ENCODE measurements around the gene PPP2R3B.

GRCh38 chrX:387729-388128 lies 1.0 kb upstream of the PPP2R3B start:
- no peak for TF ChIP-seq TAF1 (IDR thresholded peaks at IDR 0.05; ENCODE audit: borderline replicate concordance, insufficient read depth, low read length)
- TF ChIP-seq FOXP2 (optimal IDR thresholded peaks at IDR 0.05; ENCODE audit: borderline replicate concordance, extremely low read depth, extremely low read length, insufficient read depth): no peak
- TF ChIP-seq REST (IDR thresholded peaks at IDR 0.05; ENCODE audit: insufficient read depth in 1 of 2, low read depth in 2 of 2, low read length in 2 of 2): no peak
- no peak for TF ChIP-seq POLR2AphosphoS5 (IDR thresholded peaks at IDR 0.05; ENCODE audit: low read depth, low read length)
- TF ChIP-seq SIN3A (IDR thresholded peaks at IDR 0.05; ENCODE audit: borderline replicate concordance, insufficient read depth, low read length): no peak
